SW480 (cell line): ENCODE results near the gene MUC2.
"Not testable (repeated sequence)": the region's sequence is repeated elsewhere in the genome, so short reads cannot be mapped to it uniquely, and the experiment has no call there.

Experiments
- DNase-seq: peaks from one replicate; pipeline ENCODE4 v3.0.0-alpha.2; 2016; ENCODE audit warnings: low spot score

MUC2 gene

GRCh38 chr11:1106387-1106786 lies 31.7 kb downstream of the MUC2 start:
- DNase-seq = no peak

DNA sequence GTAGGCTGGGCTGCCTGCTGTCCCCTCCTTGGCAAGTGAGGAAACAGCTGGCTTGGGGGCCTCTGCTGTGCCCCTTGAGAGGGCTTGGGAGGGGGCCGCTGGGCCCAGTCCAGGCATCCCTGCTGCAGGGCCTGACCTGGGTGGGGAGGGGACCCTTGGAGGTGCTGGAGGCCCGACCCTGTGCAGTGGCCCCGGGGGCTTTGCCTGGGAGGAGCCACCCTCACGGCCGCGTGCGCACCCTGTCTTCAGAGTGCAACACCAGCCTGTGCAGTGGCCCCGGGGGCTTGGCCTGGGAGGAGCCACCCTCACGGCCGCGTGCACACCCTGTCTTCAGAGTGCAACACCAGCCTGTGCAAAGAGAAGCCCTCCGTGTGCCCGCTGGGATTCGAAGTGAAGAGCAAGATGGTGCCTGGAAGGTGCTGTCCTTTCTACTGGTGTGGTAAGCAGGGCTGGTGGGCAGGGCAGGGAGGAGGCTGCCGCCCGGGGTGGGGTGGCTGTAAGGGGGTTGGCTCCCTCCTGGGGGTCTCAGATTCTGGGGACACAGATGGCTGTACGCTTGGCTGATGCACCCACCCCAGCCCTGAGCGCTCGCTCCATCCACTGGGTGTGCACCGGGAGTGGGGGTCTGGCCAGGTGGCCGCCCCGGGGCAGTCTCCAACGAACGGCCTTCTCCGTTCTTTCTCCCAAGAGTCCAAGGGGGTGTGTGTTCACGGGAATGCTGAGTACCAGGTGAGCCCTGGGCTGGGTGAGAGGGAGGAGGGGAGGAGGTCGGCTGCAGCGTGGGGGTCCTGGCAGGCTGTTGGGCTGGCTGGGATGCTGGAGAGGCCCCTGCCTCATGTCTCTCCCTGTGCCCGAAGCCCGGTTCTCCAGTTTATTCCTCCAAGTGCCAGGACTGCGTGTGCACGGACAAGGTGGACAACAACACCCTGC lies 32.9 kb downstream of the MUC2 start:
- no peak for DNase-seq

GRCh38 chr11:1108246-1108900 lies 33.7 kb downstream of the MUC2 start:
- DNase-seq = no peak

- DNase-seq = no peak
Observed at GRCh38 chr11:1109101-1109917, 34.6 kb downstream of the MUC2 start.

DNA sequence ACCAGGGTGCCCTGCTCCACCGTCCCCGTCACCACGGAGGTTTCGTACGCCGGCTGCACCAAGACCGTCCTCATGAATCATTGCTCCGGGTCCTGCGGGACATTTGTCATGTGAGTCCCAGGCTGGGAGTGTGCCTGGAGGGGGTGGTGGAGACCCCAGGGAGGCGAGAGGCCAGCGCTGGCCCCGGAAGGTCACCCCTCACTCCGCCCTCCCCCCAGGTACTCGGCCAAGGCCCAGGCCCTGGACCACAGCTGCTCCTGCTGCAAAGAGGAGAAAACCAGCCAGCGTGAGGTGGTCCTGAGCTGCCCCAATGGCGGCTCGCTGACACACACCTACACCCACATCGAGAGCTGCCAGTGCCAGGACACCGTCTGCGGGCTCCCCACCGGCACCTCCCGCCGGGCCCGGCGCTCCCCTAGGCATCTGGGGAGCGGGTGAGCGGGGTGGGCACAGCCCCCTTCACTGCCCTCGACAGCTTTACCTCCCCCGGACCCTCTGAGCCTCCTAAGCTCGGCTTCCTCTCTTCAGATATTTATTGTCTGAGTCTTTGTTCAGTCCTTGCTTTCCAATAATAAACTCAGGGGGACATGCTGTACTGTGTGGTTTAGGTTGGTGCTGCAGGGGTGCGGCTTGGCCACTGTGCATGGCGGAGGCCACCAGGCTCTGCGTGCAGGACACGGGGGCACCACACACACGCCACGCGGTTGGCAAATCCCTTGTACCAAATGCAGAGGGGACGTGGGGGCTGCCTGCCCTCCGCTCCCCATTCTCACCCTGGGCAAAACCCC lies 35.4 kb downstream of the MUC2 start:
- DNase-seq = no peak

GRCh38 chr11:1111545-1112212 lies 37.0 kb downstream of the MUC2 start:
- no peak for DNase-seq

- DNase-seq = no peak
Observed at GRCh38 chr11:1112351-1113191, 37.9 kb downstream of the MUC2 start.

GRCh38 chr11:1113405-1114201 lies 38.9 kb downstream of the MUC2 start:
- DNase-seq = peak; percentile 9

- DNase-seq = not testable (repeated sequence)
Observed at GRCh38 chr11:1115292-1115691, 40.6 kb downstream of the MUC2 start.

- no peak for DNase-seq
Observed at GRCh38 chr11:1116104-1116503, 41.4 kb downstream of the MUC2 start.

GRCh38 chr11:1116666-1117390 lies 42.2 kb downstream of the MUC2 start:
- no peak for DNase-seq

GRCh38 chr11:1117992-1118391 lies 43.3 kb downstream of the MUC2 start:
- no peak for DNase-seq

DNA sequence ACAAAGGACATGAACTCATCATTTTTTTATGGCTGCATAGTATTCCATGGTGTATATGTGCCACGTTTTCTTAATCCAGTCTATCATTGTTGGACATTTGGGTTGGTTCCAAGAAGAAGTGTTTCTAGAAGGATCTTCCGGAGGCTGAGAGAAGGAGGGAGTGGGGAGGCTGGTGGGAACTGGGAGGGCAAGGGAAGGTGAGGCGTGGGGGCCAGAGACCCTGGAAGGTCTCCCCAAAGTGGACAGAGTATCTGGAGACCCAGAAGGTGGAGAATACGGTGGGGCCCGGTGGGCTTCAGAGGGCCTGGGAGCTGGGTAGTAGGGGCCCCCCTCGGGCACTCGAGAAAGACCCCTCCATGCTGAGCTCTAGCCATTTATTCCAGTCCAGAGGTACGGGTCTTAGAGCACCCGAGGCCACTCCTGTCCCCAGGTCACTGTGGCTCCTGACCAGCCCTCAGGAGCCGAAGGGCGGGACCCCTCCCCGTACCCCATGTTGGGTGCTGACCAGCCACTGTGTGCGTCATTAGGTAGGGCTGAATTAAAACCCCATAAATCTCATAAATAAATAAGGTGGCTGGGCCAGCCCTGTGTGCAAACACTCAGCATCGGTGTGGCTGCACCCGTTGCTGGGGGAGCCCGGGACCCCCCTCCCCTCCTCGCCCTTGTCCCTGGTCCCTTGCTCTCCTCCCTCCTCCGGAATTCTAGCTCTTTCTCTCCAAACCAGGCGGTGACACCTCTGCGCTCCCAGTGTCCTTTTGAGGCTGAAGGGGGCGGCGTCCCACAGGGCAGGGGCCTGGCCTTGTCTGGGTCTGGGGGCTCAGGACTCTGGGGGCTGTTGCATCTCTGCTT lies 44.3 kb downstream of the MUC2 start:
- DNase-seq = no peak

- DNase-seq = no peak
Observed at GRCh38 chr11:1119604-1120146, 45.0 kb downstream of the MUC2 start.

- DNase-seq = no peak
Observed at GRCh38 chr11:1120532-1121330, 46.1 kb downstream of the MUC2 start.

GRCh38 chr11:1121331-1121812 lies 46.7 kb downstream of the MUC2 start:
- no peak for DNase-seq
